GM06990 (cell line): ENCODE results near the gene APLNR.

ENCODE experiments used
- DNase-seq: peaks from one replicate; pipeline ENCODE4 v3.0.0-alpha.2; 2011; ENCODE audit not compliant: insufficient read length; ENCODE audit errors: extremely low read depth
- H3K27me3 ChIP-seq: replicated peaks from 2 replicates; pipeline ENCODE4 v1.6.0; 2011; ENCODE audit warnings: low read length; ENCODE audit not compliant: control insufficient read depth, insufficient read depth
- H3K36me3 ChIP-seq: 2 replicates; pipeline ENCODE4 v1.5.1; 2011; ENCODE audit warnings: low read length; ENCODE audit not compliant: control insufficient read depth, insufficient read depth
- H3K4me3 ChIP-seq: replicated peaks from 2 replicates; pipeline ENCODE4 v1.5.1; 2011; ENCODE audit warnings: low read depth, mild to moderate bottlenecking, control low read depth, low read length
- CTCF ChIP-seq: IDR thresholded peaks from 2 replicates; pipeline ENCODE4 v1.5.1; 2011; ENCODE audit warnings: low read length, control low read depth, mild to moderate bottlenecking, inconsistent platforms; ENCODE audit not compliant: insufficient read depth, poor library complexity, severe bottlenecking

Gene APLNR

DNA sequence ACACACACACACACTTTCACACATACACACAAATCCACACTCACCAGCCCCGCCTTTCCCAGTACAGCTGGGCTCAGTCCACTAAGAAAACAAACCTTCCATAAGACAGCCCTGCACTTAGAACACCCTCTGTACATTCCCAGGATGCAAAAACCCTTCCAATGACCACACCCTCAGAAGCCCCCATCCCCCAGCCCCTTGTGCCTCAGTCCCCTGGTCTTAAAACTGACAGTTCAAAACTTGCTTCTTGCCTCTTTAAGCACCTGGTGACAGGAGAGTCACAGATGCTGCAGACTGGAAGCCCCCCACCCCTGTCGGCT, 23.0 kb downstream of the APLNR start:
- TF ChIP-seq CTCF, result no peak
- H3K27me3 ChIP-seq, result peaks cover 2% of the 10 kb centered on the region
- no peak overlapping the region for H3K4me3 ChIP-seq
- no peaks in the 10 kb centered on the region for H3K36me3 ChIP-seq
- no peak for DNase-seq

- no peak for TF ChIP-seq CTCF
- Histone ChIP-seq H3K27me3 (peaks cover 2% of the 10 kb centered on the region), H3K36me3 (no peaks in the 10 kb centered on the region), H3K4me3 (no peak overlapping the region)
- no peak for DNase-seq
Measured at GRCh38 chr11:57213342-57214097, 23.5 kb downstream of the APLNR start.

DNA sequence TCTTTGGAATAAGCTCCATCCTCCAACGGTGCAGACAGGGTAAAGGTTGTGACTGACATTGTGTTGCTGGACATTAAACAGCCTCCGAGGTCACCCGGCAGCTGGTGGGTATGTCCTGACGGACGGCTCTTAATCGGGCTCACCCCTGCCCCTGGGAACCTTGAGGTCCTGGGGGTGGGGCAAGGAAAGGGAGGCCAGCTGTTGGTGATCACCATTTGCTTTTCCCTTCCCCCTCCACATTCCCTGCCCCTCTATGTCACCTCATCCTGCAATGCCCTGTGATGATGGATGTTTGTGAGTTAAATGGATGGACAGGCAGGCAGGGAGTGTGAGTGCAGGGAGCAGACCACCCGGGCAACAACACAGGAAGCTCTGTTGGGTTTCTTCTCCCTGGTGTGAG, 26.3 kb downstream of the APLNR start:
- Histone ChIP-seq H3K27me3 (peaks cover 2% of the 10 kb centered on the region), H3K36me3 (no peaks in the 10 kb centered on the region), H3K4me3 (no peak overlapping the region)
- no peak for DNase-seq
- TF ChIP-seq CTCF, result no peak

DNA sequence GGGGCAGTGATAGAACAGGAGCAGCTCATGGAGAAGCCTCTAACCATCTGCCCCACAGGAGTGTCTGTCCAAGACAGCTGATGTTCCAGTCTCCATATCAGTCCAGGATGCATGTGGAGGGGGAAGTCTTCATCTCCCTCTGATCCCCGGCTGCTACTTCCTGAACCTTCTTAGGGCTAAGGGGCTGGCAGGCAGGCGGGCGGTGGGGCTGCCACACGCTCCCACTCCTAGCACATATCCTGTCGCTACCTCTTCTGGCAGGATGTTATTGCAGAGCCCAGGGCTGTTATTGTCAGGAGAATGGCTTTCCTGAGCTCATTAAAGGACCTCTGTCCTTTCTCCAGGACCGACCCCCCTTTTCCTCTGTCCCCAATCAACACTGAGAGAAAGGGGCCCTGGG, 29.9 kb downstream of the APLNR start:
- H3K4me3 ChIP-seq, result no peak overlapping the region
- no peak for TF ChIP-seq CTCF
- DNase-seq, result no peak
- H3K36me3 ChIP-seq, result no peaks in the 10 kb centered on the region
- H3K27me3 ChIP-seq, result peaks cover under 1% of the 10 kb centered on the region

GRCh38 chr11:57205041-57205641, 31.9 kb downstream of the APLNR start:
- Histone ChIP-seq H3K36me3 (no peaks in the 10 kb centered on the region), H3K27me3 (no peaks in the 10 kb centered on the region; the same call in 1 of the 2 replicates), H3K4me3 (no peak overlapping the region)
- no peak for TF ChIP-seq CTCF
- DNase-seq, result no peak

DNA sequence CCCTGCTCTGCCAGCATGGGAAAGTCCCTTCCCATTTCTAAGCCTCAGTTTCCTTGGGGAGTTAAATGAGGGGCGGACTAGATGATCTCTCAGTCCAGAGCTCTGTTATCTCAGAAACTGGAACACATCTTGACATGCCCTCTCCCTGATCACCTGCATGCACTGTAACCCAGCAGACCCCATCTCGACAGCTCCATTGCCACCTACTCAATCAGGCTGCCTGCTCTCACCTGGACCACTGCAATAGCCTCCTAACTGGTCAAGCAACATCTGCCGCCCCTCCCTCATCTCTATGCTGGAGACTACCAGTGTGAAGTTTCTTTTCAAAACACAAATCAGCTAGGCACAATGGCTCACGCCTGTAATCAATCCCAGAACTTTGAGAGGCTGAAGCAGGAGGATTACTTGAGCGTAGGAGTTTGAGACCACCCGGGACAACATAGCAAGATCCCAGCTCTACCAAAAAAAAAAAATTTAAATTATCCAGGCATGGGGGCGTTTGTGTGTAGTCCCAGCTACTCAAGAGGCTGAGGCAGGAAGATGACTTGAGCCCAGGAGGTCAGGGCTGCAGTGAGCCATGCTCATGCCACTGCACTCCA, 33.1 kb downstream of the APLNR start:
- Histone ChIP-seq H3K36me3 (no peaks in the 10 kb centered on the region), H3K27me3 (no peaks in the 10 kb centered on the region; the same call in 1 of the 2 replicates), H3K4me3 (no peak overlapping the region)
- no peak for TF ChIP-seq CTCF
- DNase-seq, result no peak
